Endothelial cell of umbilical vein (primary cell): Measurements from ENCODE around the gene MORN5. TPM values are rescaled to one million over a fixed set of nuclear protein-coding genes. Genes with fewer than 3 reads are reported as not detected.

Experiments used
- BruUV-seq: library from RNA; stranded (reverse); fragments of 400-500 nt; replicated peaks from 2 replicates; lab custom pipeline; 2021; lab: Mats Ljungman, UMichigan
- CTCF ChIA-PET: fragments of 300-600, 350-600 bp; sonication (Branson Sonifier 250); formaldehyde crosslinking; loops from one replicate; lab custom pipeline; 2021; ENCODE audit warnings: antibody characterized with exemption, inconsistent platforms; lab: Charles Lee
- POLR2A ChIA-PET: fragments of 300-600, 350-600 bp; sonication (Branson Sonifier 250); formaldehyde crosslinking; loops from one replicate; lab custom pipeline; 2021; ENCODE audit warnings: antibody characterized with exemption, inconsistent platforms; lab: Charles Lee
- DNase-seq: peaks from one replicate; pipeline ENCODE4 v3.0.0-alpha.2; 2011; ENCODE audit warnings: low read depth, low spot score
- FAIRE-seq: peaks from 2 replicates; lab custom pipeline; 2011; peaks lifted over from hg19 to GRCh38; lab: Jason Lieb, UNC
- H2AFZ ChIP-seq: 2 replicates; pipeline ENCODE4 v1.6.0; 2012; ENCODE audit warnings: low read depth, low read length, control low read depth, inconsistent platforms
- H3K27ac ChIP-seq: 2 replicates; pipeline ENCODE4 v1.5.1; 2011; ENCODE audit warnings: low read depth, mild to moderate bottlenecking, control low read depth, low read length, moderate library complexity; ENCODE audit not compliant: insufficient read depth
- H3K27me3 ChIP-seq, 2 experiments: 2 replicates each; pipeline versions ENCODE4 v1.6.0 to v1.6.1; 2011; ENCODE audit warnings: low read length in 2 of 2, mixed read lengths in 1 of 2; ENCODE audit not compliant: control insufficient read depth in 2 of 2, insufficient read depth in 2 of 2
- H3K36me3 ChIP-seq, 2 experiments: 2 replicates in 1 of 2; 3 replicates in 1 of 2; pipeline ENCODE4 v1.5.1; 2011; ENCODE audit warnings: low read length in 2 of 2, mild to moderate bottlenecking in 1 of 2, moderate library complexity in 1 of 2; ENCODE audit not compliant: control insufficient read depth in 2 of 2, insufficient read depth in 2 of 2; ENCODE audit errors: extremely low read depth in 1 of 2
- H3K4me1 ChIP-seq: 3 replicates; pipeline ENCODE4 v1.5.1; 2011; ENCODE audit warnings: mild to moderate bottlenecking, low read length; ENCODE audit not compliant: control insufficient read depth, insufficient read depth; ENCODE audit errors: extremely low read depth
- H3K4me2 ChIP-seq: 2 replicates; pipeline ENCODE4 v1.6.1; 2011; ENCODE audit warnings: low read length, control low read depth, mixed read lengths; ENCODE audit not compliant: insufficient read depth
- H3K4me3 ChIP-seq, 3 experiments: fragments of 200-600 bp in 1 of 3; sonication (generic), shearing (Covaris generic) in 1 of 3; replicated peaks in 1 of 3; 2 replicates each; pipeline ENCODE4 v1.5.1; 2011 to 2016; ENCODE audit warnings: control low read depth in 3 of 3, low read length in 3 of 3, mild to moderate bottlenecking in 2 of 3, inconsistent platforms in 1 of 3, low read depth in 1 of 3, moderate library complexity in 1 of 3; ENCODE audit not compliant: insufficient read depth in 1 of 3
- H3K79me2 ChIP-seq: 2 replicates; pipeline ENCODE4 v1.6.0; 2012; ENCODE audit warnings: low read length, inconsistent platforms; ENCODE audit not compliant: control insufficient read depth, insufficient read depth
- H3K9ac ChIP-seq: replicated peaks from 2 replicates; pipeline ENCODE3; 2011; ENCODE audit warnings: low read length, control low read depth; ENCODE audit not compliant: insufficient read depth; ENCODE audit errors: extremely low read depth
- H3K9me1 ChIP-seq: replicated peaks from 3 replicates; pipeline ENCODE4 v1.6.0; 2011; ENCODE audit warnings: mild to moderate bottlenecking, low read length; ENCODE audit not compliant: control insufficient read depth, insufficient read depth; ENCODE audit errors: extremely low read depth
- H3K9me3 ChIP-seq: replicated peaks from 2 replicates; pipeline ENCODE4 v1.5.1; 2012; ENCODE audit warnings: low read length, inconsistent platforms; ENCODE audit not compliant: control insufficient read depth, insufficient read depth
- H4K20me1 ChIP-seq: replicated peaks from 2 replicates; pipeline ENCODE3; 2011; ENCODE audit warnings: mild to moderate bottlenecking, low read length; ENCODE audit not compliant: control insufficient read depth, insufficient read depth; ENCODE audit errors: extremely low read depth
- EZH2 ChIP-seq: IDR thresholded peaks from 2 replicates; pipeline ENCODE4 v1.6.1; 2012; ENCODE audit warnings: borderline replicate concordance, low read depth, mild to moderate bottlenecking, moderate library complexity, low read length, inconsistent platforms; ENCODE audit not compliant: severe bottlenecking
- FOS ChIP-seq: IDR thresholded peaks from 2 replicates; pipeline ENCODE4 v1.6.1; 2011; ENCODE audit warnings: mild to moderate bottlenecking, low read length, moderate library complexity, borderline replicate concordance; ENCODE audit not compliant: insufficient read depth
- GATA2 ChIP-seq: IDR thresholded peaks from 2 replicates; pipeline ENCODE4 v1.7.0; 2011; ENCODE audit warnings: low read depth, mild to moderate bottlenecking, moderate library complexity, mixed read lengths, low read length; ENCODE audit not compliant: insufficient read length, insufficient read depth
- JUN ChIP-seq: IDR thresholded peaks from 2 replicates; pipeline ENCODE4 v1.6.1; 2011; ENCODE audit warnings: borderline replicate concordance, low read depth; ENCODE audit not compliant: insufficient read length, insufficient read depth
- MAX ChIP-seq: IDR thresholded peaks from 2 replicates; pipeline ENCODE4 v1.6.1; 2011; ENCODE audit not compliant: insufficient read depth, insufficient read length
- MYC ChIP-seq: IDR thresholded peaks from one replicate; pipeline ENCODE4 v1.6.1; 2011; ENCODE audit warnings: mild to moderate bottlenecking, low read depth, low read length
- POLR2A ChIP-seq: IDR thresholded peaks from 2 replicates; pipeline ENCODE4 v1.6.1; 2012; ENCODE audit warnings: low read depth, mild to moderate bottlenecking, control low read depth, low read length
- POLR2AphosphoS5 ChIP-seq: IDR thresholded peaks from 2 replicates; pipeline ENCODE4 v1.6.1; 2012; ENCODE audit warnings: low read depth, mild to moderate bottlenecking, control low read depth, low read length, moderate library complexity; ENCODE audit not compliant: insufficient read depth
- dilution Hi-C: fragments of 300-500 bp; cut with MboI; formaldehyde crosslinking; loops from one replicate; pipeline ENCODE4 v1.15.0; 2019; ENCODE audit warnings: low sequenced_read_pairs; ENCODE audit not compliant: extremely low pct_ligation_motif_present
- intact Hi-C: fragments of 100-400 bp; cut with micrococcal nuclease; formaldehyde crosslinking; loops from one replicate; pipeline ENCODE4 v1.10.0; 2022
- polyA plus RNA-seq, 4 experiments: library from polyadenylated mRNA; depleted of rRNA in 3 of 4; stranded (reverse) in 3 of 4; unstranded in 1 of 4; fragments of >200 nt; gene quantifications; 2 replicates each; pipeline versions ENCODE4 v1.2.1 to v1.2.3, GENCODE V29; 2011 to 2012; ENCODE audit warnings: missing spikeins in 1 of 4
- total RNA-seq: library from RNA; stranded (reverse); gene quantifications from 2 replicates; pipeline ENCODE4 v1.2.3, GENCODE V29; 2021
- TF ChIP-seq, protein P1 (sequence below), 2 donors: IDR thresholded peaks; 1 replicate in 1 of 2; 2 replicates in 1 of 2; pipeline ENCODE4 v1.5.1; 2011; ENCODE audit warnings: low read length in 2 of 2, mild to moderate bottlenecking in 2 of 2, moderate library complexity in 2 of 2, control low read depth in 1 of 2, inconsistent platforms in 1 of 2, low read depth in 1 of 2; ENCODE audit not compliant: insufficient read depth in 1 of 2; ENCODE audit errors: extremely low read depth in 1 of 2

The MORN5 gene
- total and polyA plus RNA-seq, 2 donors (not counting 3 experiments of a cell fraction or from before 2014, with no cell fraction given), result not detected

GRCh38 chr9:122220673-122221182 is 61.0 kb downstream of the MORN5 start:
- Histone ChIP-seq H3K79me2 (no peaks in the 10 kb centered on the region), H3K36me3 (no peaks in the 10 kb centered on the region), H3K4me1 (peaks cover 9% of the 10 kb centered on the region), H3K27ac (no peak overlapping the region), H3K4me3 (no peak overlapping the region), H3K27me3 (peaks cover 21 to 27% of the 10 kb centered on the region in 2 experiments), H3K9ac (no peak overlapping the region), H2AFZ (no peak overlapping the region), H4K20me1 (no peaks in the 10 kb centered on the region), H3K4me2 (no peak overlapping the region), H3K9me1 (no peaks in the 10 kb centered on the region), H3K9me3 (no peaks in the 10 kb centered on the region)
- dilution Hi-C loops, result no loop called here
- no TSS peak for BruUV-seq
- ChIA-PET CTCF (interaction anchor here (1.0 to 1.3 kb wide), 4 partner anchors 87 to 130 kb away, joined by 3 to 4 read pairs (median 3); no protein-coding TSS in a partner anchor), POLR2A (no interaction called here)
- intact Hi-C loops, result no loop called here
- FAIRE-seq (no peak), DNase-seq (no peak)
- TF ChIP-seq POLR2AphosphoS5 (no peak), MYC (no peak), POLR2A (no peak), GATA2 (no peak), JUN (no peak), FOS (no peak), MAX (no peak), EZH2 (no peak)
- TF ChIP-seq, protein P1, sequence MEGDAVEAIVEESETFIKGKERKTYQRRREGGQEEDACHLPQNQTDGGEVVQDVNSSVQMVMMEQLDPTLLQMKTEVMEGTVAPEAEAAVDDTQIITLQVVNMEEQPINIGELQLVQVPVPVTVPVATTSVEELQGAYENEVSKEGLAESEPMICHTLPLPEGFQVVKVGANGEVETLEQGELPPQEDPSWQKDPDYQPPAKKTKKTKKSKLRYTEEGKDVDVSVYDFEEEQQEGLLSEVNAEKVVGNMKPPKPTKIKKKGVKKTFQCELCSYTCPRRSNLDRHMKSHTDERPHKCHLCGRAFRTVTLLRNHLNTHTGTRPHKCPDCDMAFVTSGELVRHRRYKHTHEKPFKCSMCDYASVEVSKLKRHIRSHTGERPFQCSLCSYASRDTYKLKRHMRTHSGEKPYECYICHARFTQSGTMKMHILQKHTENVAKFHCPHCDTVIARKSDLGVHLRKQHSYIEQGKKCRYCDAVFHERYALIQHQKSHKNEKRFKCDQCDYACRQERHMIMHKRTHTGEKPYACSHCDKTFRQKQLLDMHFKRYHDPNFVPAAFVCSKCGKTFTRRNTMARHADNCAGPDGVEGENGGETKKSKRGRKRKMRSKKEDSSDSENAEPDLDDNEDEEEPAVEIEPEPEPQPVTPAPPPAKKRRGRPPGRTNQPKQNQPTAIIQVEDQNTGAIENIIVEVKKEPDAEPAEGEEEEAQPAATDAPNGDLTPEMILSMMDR (IDR thresholded peaks at IDR 0.05; ENCODE audit: extremely low read depth in 1 of 2, insufficient read depth in 1 of 2, low read depth in 1 of 2, low read length in 2 of 2), result no peak
